ENCODE measurements around the gene NOTCH3.
A peak's percentile ranks its signal among the peaks of the same experiment; 100 is the strongest.

The NOTCH3 gene

DNA sequence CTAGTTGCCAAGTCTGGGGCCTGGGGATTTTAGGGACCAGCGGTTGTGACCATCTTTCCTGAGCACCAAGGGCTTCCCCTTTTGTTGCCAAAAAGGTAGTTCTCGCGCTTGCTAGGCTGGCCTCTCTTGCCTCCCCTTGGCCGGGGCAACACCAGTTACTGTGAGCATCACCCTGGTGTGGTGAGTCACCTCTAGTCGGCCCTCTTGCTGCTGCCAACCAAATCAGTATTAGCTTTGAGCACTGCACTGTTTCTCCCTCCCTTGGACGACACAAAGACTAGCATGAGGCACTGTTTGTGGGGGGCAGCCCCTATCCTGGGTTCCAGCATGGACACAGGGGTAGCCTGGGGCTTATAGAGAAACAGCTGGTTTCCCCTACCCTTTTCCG, 86.6 kb downstream of the NOTCH3 start:
- Histone ChIP-seq H3K4me3 (ENCODE audit: low read depth in 1 of 2, low read length in 2 of 2) (no peak overlapping the region), H4K20me1 (ENCODE audit: insufficient read depth, low read length) (peaks cover 3% of the 10 kb centered on the region; the same call in 1 of the 2 replicates), H3K27me3 (ENCODE audit: insufficient read depth, low read length, poor library complexity) (no peaks in the 10 kb centered on the region), H3K27ac (ENCODE audit: low read length) (no peak overlapping the region), H3K36me3 (ENCODE audit: insufficient read depth, low read length) (peaks cover 47% of the 10 kb centered on the region), H2AFZ (ENCODE audit: low read depth, low read length) (no peak overlapping the region), H3K4me1 (ENCODE audit: insufficient read depth, low read length) (no peaks in the 10 kb centered on the region), H3K4me2 (ENCODE audit: insufficient read depth, low read length) (no peak overlapping the region), H3K9me3 (ENCODE audit: insufficient read depth, low read length, severe bottlenecking) (no peaks in the 10 kb centered on the region), H3K9ac (ENCODE audit: low read depth, low read length) (no peak overlapping the region), H3K79me2 (ENCODE audit: insufficient read depth, low read length) (no peaks in the 10 kb centered on the region)
- no peak for DNase-seq
- TF ChIP-seq EZH2 (IDR thresholded peaks at IDR 0.05; ENCODE audit: borderline replicate concordance, low read depth, low read length, severe bottlenecking), result no peak
- TF ChIP-seq, protein P1, sequence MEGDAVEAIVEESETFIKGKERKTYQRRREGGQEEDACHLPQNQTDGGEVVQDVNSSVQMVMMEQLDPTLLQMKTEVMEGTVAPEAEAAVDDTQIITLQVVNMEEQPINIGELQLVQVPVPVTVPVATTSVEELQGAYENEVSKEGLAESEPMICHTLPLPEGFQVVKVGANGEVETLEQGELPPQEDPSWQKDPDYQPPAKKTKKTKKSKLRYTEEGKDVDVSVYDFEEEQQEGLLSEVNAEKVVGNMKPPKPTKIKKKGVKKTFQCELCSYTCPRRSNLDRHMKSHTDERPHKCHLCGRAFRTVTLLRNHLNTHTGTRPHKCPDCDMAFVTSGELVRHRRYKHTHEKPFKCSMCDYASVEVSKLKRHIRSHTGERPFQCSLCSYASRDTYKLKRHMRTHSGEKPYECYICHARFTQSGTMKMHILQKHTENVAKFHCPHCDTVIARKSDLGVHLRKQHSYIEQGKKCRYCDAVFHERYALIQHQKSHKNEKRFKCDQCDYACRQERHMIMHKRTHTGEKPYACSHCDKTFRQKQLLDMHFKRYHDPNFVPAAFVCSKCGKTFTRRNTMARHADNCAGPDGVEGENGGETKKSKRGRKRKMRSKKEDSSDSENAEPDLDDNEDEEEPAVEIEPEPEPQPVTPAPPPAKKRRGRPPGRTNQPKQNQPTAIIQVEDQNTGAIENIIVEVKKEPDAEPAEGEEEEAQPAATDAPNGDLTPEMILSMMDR (IDR thresholded peaks at IDR 0.05; ENCODE audit: borderline replicate concordance, extremely low read depth, low read length, poor library complexity, severe bottlenecking), result no peak
- no peak for ATAC-seq (ENCODE audit: insufficient read depth, low read depth)

DNA sequence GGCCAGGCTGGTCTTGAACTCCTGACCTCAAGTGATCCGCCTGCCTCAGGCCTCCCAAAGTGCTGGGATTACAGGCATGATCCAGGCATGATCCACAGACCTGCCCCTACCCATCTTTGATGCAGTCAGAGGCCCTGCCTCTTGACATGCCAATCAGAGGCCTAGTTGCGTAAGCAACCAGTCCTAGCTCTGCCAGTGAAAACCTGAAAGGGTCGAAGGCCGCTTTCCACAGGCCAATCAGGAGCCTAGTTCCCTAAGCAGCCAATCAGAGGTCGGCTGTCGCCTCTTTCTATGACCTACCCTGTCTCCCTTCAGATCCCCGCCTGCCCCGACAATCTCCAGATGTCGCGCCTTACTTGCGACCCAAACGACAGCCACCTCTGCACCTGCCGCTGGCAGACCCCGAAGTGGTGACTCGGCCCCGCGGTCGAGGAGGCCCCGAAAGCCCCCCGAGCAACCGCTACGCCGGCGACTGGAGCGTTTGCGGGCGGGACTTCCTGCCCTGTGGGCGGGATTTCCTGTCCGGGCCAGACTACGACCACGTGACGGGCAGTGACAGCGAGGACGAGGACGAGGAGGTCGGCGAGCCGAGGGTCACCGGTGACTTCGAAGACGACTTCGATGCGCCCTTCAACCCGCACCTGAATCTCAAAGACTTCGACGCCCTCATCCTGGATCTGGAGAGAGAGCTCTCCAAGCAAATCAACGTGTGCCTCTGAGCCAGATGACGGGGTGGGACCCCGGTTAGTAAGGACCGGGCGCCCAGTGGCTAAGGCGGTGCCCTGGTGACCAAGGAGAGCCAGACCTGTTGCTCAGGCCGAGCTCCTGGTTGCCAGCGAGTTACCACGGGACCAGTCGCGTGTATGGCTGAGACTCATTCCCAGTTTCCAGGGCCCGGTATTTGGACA, 87.3 kb downstream of the NOTCH3 start:
- no peak overlapping the region for H2AFZ ChIP-seq (ENCODE audit: low read depth, low read length)
- H3K27me3 ChIP-seq (ENCODE audit: insufficient read depth, low read length, poor library complexity), result no peaks in the 10 kb centered on the region
- no peak for DNase-seq
- H3K4me3 ChIP-seq (ENCODE audit: low read depth in 1 of 2, low read length in 2 of 2), result no peak overlapping the region
- H3K4me1 ChIP-seq (ENCODE audit: insufficient read depth, low read length), result no peaks in the 10 kb centered on the region
- H3K9me3 ChIP-seq (ENCODE audit: insufficient read depth, low read length, severe bottlenecking), result no peaks in the 10 kb centered on the region
- TF ChIP-seq EZH2 (IDR thresholded peaks at IDR 0.05; ENCODE audit: borderline replicate concordance, low read depth, low read length, severe bottlenecking), result no peak
- TF ChIP-seq, protein P1 (IDR thresholded peaks at IDR 0.05; ENCODE audit: borderline replicate concordance, extremely low read depth, low read length, poor library complexity, severe bottlenecking), result no peak
- H3K4me2 ChIP-seq (ENCODE audit: insufficient read depth, low read length), result no peak overlapping the region
- H3K36me3 ChIP-seq (ENCODE audit: insufficient read depth, low read length), result peaks cover 40% of the 10 kb centered on the region
- H3K79me2 ChIP-seq (ENCODE audit: insufficient read depth, low read length), result no peaks in the 10 kb centered on the region
- ATAC-seq (ENCODE audit: insufficient read depth, low read depth), result no peak; the same call in 2 of the 3 replicates
- H4K20me1 ChIP-seq (ENCODE audit: insufficient read depth, low read length), result peaks cover 3% of the 10 kb centered on the region; the same call in 1 of the 2 replicates
- H3K9ac ChIP-seq (ENCODE audit: low read depth, low read length), result no peak overlapping the region
- no peak overlapping the region for H3K27ac ChIP-seq (ENCODE audit: low read length)

DNA sequence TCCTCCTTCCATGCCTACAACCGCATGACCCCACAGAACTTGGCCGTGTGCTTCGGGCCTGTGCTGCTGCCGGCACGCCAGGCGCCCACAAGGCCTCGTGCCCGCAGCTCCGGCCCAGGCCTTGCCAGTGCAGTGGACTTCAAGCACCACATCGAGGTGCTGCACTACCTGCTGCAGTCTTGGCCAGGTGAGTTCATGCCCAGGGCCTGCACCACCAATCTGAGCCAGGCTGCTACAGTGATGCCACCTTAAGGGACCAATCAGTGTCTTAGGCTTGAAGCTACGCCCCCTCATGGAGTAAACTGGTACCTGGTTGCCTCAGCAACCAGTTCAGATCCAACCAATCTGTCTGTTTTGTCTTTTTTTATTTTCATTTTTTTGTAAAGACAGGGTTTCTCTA, 88.4 kb downstream of the NOTCH3 start:
- H3K79me2 ChIP-seq (ENCODE audit: insufficient read depth, low read length), result no peaks in the 10 kb centered on the region
- H3K27me3 ChIP-seq (ENCODE audit: insufficient read depth, low read length, poor library complexity), result no peaks in the 10 kb centered on the region
- DNase-seq, result no peak
- peaks cover 29% of the 10 kb centered on the region for H3K36me3 ChIP-seq (ENCODE audit: insufficient read depth, low read length)
- no peaks in the 10 kb centered on the region for H3K4me1 ChIP-seq (ENCODE audit: insufficient read depth, low read length)
- TF ChIP-seq, protein P1 (IDR thresholded peaks at IDR 0.05; ENCODE audit: borderline replicate concordance, extremely low read depth, low read length, poor library complexity, severe bottlenecking), result peak; percentile 15
- TF ChIP-seq EZH2 (IDR thresholded peaks at IDR 0.05; ENCODE audit: borderline replicate concordance, low read depth, low read length, severe bottlenecking), result no peak
- peaks cover 3% of the 10 kb centered on the region; the same call in 1 of the 2 replicates for H4K20me1 ChIP-seq (ENCODE audit: insufficient read depth, low read length)
- no peak overlapping the region for H3K4me2 ChIP-seq (ENCODE audit: insufficient read depth, low read length)
- H3K9ac ChIP-seq (ENCODE audit: low read depth, low read length), result no peak overlapping the region
- H2AFZ ChIP-seq (ENCODE audit: low read depth, low read length), result no peak overlapping the region
- no peak overlapping the region for H3K27ac ChIP-seq (ENCODE audit: low read length)
- no peak for ATAC-seq (ENCODE audit: insufficient read depth, low read depth)
- H3K4me3 ChIP-seq (ENCODE audit: low read depth in 1 of 2, low read length in 2 of 2), result no peak overlapping the region
- no peaks in the 10 kb centered on the region for H3K9me3 ChIP-seq (ENCODE audit: insufficient read depth, low read length, severe bottlenecking)
